Occipital lobe (tissue), 2 donors: Measurements from ENCODE around the gene RNF152. TPM values are rescaled to one million over a fixed set of nuclear protein-coding genes. Genes with fewer than 3 reads are reported as not detected.
"Not testable (repeated sequence)": the region's sequence is repeated elsewhere in the genome, so short reads cannot be mapped to it uniquely, and the experiment has no call there.

ENCODE experiments used
- DNase-seq: peaks from one replicate; lab custom pipeline; 2025; lab: John Stamatoyannopoulos, UW
- total RNA-seq: library from RNA; depleted of rRNA; stranded (reverse); fragments of >200 nt; gene quantifications from one replicate; pipeline ENCODE4 v1.2.3, GENCODE V29; 2014

The RNF152 gene
- total RNA-seq, 1 donor from 2014 or later = 97.9 TPM

DNA sequence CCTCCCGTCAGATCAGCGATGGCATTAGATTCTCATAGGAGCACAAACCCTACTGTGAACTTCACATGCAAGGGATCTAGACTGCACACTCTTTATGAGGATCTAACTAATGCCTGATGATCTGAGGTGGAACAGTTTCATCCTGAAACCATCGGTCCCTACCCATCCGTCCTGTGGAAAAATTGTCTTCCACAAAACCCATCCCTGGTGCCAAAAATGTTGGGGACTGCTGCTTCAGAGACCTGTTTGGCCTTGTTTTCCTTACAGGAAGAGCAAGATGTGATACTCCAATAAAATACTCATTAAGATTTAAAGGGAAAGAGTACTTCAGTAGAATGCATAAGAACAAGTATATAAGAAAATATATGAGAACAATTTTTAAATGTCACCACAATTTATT lies 71.1 kb downstream of the RNF152 start:
- DNase-seq = no peak

DNA sequence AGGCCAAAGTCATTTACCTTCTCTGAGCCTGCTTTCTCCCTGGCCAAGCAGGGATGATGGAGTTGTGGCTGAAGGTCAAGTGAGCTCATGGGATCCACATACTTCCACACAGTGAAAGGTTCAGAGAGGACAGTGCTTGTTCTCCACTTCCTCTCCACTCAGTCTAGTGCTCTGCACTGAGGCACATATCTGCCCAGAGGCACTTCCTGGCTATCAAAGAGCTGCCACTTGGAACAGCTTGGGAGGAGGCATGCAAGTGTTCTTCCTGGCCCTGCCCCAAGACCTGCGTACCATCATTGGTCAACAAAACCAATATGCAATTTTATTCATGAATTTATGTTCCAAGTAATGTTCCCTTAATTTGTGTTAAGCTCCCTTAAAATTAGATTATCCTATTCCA lies 71.9 kb downstream of the RNF152 start:
- DNase-seq = no peak

DNA sequence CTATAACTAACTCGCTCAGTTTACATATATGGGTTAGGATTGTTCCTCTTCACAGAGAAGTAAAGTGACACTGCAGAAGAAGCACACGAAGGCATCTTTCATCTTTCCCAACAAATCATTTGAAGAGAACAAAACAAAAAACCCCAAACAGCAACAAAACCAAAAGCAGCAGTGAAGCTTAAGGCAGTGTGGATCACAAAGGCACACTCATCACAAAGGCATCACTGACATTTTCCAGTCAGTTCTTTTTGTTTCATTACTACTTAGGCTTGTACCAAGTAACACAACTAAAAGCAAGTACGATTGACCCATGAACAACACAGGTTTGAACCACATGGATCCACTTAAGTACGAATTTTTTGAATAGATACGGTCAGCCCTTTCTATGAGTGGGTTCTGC lies 75.7 kb downstream of the RNF152 start:
- no peak for DNase-seq

DNA sequence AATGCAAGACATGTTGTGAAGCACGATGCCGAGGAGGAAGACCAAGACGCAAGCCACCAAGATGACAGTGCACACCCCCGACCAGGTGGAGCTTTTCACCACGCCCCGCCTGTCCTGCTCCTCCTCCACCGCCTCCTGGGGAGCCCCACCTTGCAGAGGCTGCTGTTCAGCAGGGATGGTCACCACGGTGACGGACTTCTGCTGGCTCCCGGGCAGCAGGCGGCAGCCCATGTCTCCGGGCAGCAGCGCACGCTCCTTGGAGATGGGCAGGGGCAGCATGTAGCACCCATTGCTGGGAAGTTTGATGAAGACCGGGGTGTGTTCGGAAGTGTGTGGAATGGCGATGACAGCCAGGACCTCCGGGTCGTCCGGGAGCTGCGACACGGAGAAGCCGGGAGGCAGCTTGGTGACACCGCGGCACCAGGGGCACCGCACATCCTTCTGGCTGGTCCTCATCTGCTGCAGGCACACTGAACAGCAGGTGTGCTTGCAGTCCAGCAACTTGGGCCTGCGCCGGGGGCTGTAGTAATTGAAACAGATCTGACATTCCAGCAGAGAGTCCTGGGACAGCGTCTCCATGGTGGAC lies 76.8 kb downstream of the RNF152 start:
- DNase-seq = no peak

DNA sequence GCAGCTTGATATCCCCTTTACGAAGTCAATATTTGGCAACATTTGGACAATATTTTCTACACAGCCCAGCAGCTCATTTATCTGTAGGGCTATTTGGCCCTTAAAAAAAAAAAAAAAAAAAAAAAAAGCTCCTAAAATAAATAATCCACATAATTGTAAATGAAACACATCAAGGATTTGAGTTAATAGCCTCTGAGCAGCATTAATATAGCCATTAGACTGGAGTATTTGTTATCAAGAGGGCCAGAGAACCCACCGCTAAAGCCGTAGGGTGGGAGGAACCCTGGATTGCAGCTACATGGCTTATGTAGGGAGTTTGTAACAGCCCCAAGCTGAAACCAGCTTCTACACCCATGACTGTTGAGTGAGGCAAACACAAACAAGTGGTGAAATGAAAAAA lies 84.5 kb downstream of the RNF152 start:
- DNase-seq = no peak

DNA sequence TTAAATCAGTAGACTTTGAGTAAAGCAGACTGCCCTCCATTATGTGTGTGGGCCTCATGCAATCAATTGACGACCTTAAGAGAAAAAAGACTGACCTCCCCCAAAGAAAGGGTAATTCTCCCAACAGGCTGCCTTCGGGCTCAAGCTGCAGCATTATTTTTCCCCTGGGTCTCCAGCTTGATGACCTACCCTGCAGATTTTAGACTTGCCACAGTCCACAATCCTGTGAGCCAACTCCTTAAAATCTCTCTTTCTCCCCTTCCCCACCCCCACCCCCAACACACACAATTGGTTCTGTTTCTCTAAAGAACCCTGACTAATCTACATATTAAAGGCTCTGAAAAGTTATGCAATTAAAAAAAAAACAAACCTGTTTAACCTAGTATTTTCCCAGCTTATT lies 89.4 kb downstream of the RNF152 start:
- no peak for DNase-seq

DNA sequence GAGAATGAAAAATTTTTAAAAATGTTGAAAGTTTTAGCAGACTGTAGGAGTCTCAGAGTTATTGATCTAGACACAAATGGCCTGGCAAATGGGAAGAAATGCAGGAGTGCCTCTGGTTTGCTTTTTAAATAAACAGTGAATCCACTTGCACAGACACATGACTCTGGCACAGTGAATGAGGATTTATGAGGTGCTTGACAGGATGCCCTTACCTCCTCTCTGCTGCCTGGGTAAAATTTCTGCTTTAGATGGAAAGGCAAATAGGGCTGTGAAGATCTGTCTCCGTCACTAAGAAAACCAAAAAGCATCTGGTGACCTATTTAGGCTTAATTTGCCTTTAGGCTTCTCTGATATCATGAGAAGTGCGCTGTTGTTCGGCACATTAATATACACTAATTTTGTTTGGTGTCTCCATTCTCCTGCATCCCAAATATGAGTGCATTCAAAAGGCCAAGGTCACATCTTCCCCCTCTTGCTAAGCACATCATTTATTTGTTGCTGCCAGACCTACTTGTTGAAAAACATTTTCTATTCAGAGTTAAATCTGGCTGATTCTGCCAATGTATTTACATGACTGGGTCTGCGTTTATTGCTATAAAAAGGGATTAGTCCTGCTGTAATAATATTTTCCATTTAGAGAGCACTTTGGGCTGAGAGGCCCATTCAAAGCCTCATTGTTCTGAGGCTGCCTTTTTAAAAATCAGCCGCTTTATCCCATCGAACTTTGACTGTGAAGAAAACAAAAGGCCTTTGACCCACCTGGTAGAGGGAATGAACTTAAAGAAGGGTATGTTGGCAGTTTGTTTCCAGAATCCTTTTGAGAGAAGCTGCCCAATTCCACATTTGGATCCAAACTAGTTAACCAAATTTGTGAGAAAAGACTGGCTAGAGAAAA lies 94.9 kb downstream of the RNF152 start:
- no peak for DNase-seq

DNA sequence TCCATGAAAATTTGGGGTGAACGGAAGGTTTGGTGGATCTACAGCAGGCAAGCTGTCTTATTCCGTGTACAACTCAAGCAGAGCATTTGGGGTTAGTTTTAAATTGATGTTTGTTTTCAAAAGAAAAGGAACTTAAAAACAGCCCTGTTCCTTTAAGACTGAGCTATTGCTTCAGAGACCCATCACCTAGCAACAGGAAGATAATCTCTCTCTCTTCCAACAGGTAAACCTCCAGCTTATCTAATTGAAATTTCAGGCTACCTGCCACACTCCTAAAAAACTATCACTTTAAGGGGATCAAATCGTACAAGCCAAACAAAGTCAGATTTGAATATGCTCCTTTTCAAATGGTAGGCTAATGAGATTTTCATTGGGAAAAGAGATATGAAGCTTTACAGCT lies 101.8 kb downstream of the RNF152 start:
- no peak for DNase-seq

DNA sequence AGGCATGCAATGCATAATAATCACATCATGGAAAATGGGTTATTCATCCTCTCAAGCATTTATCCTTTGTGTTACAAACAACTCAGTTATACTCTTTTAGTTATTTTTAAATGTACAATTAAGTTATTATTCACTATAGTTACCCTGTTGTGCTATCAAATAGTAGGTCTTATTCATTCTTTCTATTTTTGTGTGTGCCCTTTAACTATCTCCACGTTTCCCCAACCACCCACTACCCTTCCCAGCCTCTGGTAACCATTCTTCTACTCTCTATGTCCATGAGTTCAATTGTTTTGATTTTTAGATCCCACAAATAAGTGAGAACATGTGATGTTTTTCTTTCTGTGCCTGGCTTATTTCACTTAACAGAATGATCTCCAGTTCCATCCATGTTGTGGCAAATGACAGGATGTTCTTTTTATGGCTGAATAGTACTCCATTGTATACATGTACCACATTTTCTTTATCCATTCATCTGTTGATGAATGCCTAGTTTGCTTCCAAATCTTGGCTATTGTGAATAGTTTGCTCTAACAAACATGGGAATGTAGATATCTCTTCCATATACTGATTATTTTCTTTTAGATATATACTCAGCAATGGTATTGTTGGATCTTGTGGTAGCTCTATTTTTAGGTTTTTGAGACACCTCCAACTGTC lies 105.7 kb downstream of the RNF152 start:
- not testable (repeated sequence) for DNase-seq

DNA sequence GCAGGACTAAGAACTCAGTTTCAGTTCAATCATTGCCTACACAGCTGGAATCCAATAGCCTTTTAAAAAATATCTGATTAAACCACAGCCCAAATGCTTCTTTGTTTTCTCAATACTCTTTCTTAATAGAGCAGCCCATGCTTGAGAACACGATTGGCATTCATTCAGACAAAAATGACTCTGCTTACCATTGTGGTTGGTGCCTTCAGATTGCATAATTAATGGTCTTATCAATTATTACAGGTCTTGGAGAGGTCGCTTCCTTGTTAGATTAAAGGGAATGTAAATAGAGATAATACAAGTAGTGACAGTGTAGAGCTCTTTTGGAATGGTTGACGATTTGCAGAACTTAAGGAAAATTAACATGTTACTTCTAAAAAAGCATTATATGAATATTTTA lies 107.2 kb downstream of the RNF152 start:
- no peak for DNase-seq

DNA sequence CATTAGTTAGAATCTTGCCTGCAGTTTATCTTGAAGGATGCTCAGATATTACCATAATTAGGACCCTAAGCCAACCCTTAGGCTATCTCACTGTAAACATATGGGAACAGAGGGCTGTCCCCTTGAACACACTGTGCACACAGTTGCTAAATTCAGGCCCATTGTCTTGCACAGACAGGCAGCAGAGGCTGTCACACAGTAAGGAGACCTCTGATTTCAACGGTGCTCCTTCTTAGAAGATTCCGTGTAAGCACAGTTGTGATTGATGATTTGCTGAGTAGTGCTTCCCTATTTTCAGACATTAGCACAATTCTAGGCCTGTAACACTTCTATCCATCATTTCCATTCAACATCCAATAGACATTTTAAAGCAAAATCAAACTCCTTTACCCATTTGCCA lies 108.0 kb downstream of the RNF152 start:
- DNase-seq = no peak

DNA sequence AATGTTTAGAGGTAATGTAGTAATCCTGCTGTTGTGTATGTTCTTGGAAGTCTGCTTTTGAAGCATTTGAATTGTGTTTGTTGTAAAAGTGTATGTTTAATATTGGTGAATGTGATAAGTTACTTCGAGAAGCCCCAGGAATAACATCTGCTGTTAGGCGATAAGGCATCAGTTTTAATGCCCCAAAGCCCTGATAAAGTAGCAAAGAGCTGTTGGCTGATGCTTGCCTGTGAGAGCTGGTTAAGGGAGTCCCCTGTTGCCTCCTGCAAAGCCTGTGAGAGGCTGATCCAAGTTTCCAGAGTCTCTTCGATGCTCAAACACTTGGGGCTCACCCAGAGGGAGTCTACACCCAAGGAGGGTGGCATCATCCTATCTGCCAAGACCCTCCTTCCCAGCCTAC lies 110.3 kb downstream of the RNF152 start:
- no peak for DNase-seq

DNA sequence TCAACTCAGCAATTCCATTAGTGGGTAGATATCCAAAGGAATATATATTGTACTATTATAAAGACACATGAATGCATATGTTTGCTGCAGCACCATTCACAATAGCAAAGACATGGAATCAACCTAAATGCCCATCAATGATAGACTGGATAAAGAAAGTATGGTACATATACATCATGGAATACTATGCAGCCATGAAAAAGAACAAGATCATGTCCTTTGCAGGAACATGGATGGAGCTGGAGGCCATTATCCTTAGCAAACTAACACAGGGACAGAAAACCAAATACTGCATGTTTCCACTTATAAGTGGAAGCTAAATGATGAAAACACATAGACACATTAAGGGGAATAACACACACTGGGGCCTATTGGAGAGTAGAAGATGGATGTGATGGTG lies 116.6 kb downstream of the RNF152 start:
- DNase-seq = not testable (repeated sequence)

DNA sequence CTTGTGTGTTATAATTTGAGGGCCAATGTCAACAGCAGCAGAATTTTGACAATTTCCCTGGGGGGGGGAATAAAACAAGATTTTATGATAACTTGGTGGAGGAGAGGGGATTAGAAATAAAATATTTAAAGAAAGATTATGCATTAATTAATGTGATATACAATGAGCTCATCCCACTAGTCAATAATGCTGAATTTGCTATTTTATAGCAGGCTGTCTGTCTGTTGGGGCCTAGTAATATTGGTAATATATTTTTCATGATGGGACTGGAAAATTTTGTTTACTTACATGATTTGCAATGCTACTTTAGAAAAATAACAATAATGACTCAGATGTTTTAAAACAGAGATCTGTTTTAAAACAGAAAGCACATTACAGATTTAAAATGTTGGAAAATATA lies 118.0 kb downstream of the RNF152 start:
- no peak for DNase-seq

DNA sequence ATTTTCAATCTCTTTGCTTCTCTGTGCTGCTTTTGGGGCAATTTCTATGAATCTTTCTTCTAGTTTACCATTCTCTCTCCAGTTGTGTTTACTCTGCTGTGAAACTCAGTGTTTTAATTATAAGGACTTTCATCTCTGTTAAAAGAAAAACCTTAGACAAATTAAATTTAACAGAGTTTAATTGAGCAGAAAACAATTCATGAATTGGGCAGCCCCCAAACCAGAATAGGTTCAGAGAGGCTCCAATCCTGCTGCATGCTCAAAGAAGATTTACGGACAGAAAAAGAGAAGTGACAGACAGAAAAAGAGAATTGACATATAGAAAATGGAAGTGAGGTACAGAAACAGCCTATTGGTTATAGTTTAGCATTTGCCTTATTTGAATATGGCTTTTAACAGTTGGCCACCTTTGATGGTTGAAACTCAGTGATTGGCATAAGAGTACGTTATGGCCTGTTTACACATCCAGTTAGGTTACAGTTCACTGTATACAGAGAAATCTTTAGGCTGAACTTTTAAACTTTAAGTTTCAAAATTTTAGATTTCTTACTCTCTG lies 120.4 kb downstream of the RNF152 start:
- DNase-seq = no peak

DNA sequence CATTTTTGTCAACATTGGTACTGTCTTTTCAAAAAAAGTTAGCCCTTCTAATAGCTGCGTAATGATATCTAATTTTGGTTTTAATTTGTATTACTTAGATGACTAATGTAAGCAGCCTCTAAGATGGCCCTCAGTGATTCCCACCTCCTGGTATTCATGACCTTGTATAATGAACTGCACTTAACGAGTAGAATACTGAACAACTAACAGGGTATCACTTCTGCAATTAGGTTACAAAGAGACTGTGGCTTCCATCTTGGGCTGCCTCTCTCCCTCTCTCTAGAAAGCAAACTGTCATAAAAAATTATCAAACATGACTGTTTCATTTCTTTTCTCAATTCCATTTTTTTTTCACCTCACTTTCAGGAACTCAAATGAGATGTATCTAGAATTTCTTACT lies 120.9 kb downstream of the RNF152 start:
- no peak for DNase-seq

DNA sequence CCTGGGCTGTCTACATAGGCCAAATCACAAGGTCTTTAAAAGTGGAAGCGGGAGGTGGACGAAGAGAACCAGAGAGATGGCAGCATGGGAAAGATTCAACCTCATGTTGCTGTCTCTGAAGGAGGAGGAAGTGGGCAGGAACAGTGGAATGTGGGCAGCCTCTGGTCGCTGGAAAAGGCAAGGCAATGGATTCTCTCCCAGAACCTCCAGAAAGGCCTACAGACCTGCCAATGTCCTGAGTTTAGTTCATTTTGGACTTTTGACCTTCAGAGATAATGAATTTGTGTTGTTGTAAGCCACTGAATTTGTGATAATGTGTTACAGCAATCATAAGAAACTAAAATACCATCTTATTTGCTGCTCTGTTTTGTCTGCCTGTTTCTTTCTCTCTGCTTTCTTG lies 122.5 kb downstream of the RNF152 start:
- no peak for DNase-seq

DNA sequence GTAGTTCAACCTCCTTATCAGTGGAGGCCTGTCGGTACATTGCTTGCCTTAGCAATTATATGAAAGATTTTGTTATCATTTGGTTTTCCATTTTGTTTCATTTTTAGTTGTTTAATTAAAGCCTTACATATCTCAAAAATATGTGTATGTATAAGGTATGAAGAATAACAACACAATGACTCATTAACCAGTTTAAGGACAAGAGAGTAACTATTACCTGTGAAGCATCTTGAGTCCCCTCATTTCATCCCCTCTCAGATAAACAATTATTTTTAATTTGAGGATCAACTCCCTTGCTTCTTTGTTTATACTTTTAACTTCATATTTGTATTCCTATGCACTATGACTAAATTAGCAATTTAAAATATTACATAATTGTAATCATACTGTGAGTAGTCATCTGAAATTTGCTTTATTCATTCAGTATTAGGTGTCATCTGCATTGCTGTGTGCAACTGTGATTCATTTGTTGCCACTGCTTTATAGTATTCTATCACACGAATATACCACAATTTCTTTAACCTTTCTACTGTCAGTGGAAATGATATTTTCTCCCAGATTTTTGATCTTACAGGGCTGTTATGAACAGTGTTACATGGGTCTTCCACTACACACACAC lies 126.4 kb downstream of the RNF152 start:
- DNase-seq = no peak

DNA sequence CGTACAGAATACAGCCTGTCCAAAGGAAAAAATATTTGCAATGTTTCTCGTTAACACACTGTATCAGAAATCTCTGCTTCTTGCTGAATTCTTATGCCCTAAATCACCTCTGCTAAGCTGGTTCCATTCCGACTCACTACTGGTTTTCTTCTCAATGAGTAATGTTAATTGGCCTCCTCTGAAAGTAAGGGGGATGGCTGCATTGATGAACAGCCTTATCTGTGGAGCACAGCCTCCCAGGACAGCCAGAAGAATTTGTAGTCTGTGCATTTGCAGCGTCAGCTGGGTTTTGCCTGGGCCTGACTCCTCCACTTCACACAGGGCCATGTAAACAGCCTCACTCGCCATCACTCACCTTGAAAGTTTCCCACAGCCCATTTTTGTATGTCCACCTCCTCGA lies 127.7 kb downstream of the RNF152 start:
- DNase-seq = no peak

DNA sequence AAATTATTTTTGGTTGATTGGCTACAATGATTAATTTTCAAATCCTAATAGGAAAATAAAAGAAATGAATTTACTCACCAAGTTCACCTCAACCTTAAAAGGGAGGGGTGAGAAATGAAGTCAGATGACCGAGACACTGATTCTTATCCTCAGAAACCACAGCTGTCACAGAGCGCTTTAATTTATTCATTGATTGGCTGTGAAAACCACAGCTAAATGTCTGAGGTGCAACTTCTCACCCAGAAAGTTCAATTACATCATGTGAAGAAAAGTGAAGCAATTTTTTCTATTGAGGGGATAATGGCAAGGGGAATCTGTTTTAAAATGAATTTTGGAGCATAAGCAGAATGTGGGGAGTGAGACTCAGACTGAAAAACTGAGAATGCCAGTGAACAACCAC lies 128.4 kb downstream of the RNF152 start:
- DNase-seq = no peak

DNA sequence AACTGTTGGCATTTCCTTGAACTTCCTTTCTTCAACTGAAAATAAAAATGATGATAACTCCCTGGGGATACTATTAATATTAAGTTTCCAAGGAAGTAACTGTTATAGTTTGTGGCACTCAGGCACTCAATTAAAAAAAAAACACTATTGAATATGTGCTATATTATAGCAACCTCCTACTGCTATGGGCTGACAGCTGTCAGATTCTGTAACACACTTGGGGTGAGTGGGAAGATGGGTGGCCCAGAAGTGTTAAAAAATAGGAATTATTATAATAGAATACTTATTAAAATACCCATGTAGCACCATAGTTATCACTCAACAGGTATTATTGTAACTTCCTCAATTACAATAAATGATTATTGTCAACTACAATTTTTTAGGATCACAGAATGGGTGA lies 130.9 kb downstream of the RNF152 start:
- no peak for DNase-seq
